Mesenchymal stem cell (in vitro differentiated cells and primary cell): ENCODE results near the gene PDZRN4.

Experiments
- DNase-seq: peaks from one replicate; pipeline ENCODE4 v3.0.0-alpha.2; 2013
- H2AFZ ChIP-seq: one replicate; pipeline ENCODE4 v1.6.1; 2013; ENCODE audit warnings: low read depth, mild to moderate bottlenecking, control low read depth, inconsistent platforms, low read length, moderate library complexity
- H2AK5ac ChIP-seq: 2 replicates; pipeline ENCODE4 v1.6.1; 2013; ENCODE audit warnings: low read length, moderate library complexity, mild to moderate bottlenecking, inconsistent platforms; ENCODE audit not compliant: severe bottlenecking
- H2BK120ac ChIP-seq: one replicate; pipeline ENCODE4 v1.6.1; 2013; ENCODE audit warnings: low read depth, mild to moderate bottlenecking, inconsistent platforms, low read length, moderate library complexity
- H2BK12ac ChIP-seq, 2 experiments: one replicate each; pipeline ENCODE4 v1.6.1; 2013; ENCODE audit warnings: inconsistent platforms in 2 of 2, low read length in 2 of 2, mild to moderate bottlenecking in 2 of 2, moderate library complexity in 2 of 2, control low read depth in 1 of 2
- H2BK15ac ChIP-seq: one replicate; pipeline ENCODE4 v1.6.1; 2013; ENCODE audit warnings: mild to moderate bottlenecking, low read depth, inconsistent platforms; ENCODE audit not compliant: poor library complexity, severe bottlenecking
- H2BK5ac ChIP-seq: 2 replicates; pipeline ENCODE4 v1.6.1; 2013; ENCODE audit warnings: low read depth, mild to moderate bottlenecking, low read length, control low read depth, inconsistent platforms; ENCODE audit not compliant: poor library complexity, severe bottlenecking
- H3K14ac ChIP-seq, 2 experiments: one replicate each; pipeline ENCODE4 v1.6.1; 2013; ENCODE audit warnings: inconsistent platforms in 2 of 2, low read length in 2 of 2, control low read depth in 1 of 2, mild to moderate bottlenecking in 1 of 2, moderate library complexity in 1 of 2
- H3K18ac ChIP-seq, 2 experiments: one replicate each; pipeline ENCODE4 v1.6.1; 2013; ENCODE audit warnings: inconsistent platforms in 2 of 2, low read length in 2 of 2, control low read depth in 1 of 2, low read depth in 1 of 2, mild to moderate bottlenecking in 1 of 2
- H3K23ac ChIP-seq, 2 experiments: one replicate each; pipeline ENCODE4 v1.6.1; 2013; ENCODE audit warnings: inconsistent platforms in 2 of 2, low read length in 2 of 2, mild to moderate bottlenecking in 2 of 2, moderate library complexity in 2 of 2, control low read depth in 1 of 2
- H3K27ac ChIP-seq: 2 replicates; pipeline ENCODE4 v1.5.1; 2013; ENCODE audit warnings: mild to moderate bottlenecking, moderate library complexity, low read length, control low read depth, inconsistent platforms; ENCODE audit not compliant: poor library complexity, severe bottlenecking
- H3K27me3 ChIP-seq, 2 experiments: 2 replicates each; pipeline versions ENCODE4 v1.6.1 to v1.7.0; 2013; ENCODE audit warnings: low read length in 2 of 2, mild to moderate bottlenecking in 2 of 2, moderate library complexity in 2 of 2, control low read depth in 1 of 2, inconsistent platforms in 1 of 2; ENCODE audit not compliant: control insufficient read depth in 1 of 2, insufficient read depth in 1 of 2
- H3K36me3 ChIP-seq, 2 experiments: 2 replicates each; pipeline versions ENCODE4 v1.6.1 to v1.7.0; 2013; ENCODE audit warnings: low read length in 2 of 2, control low read depth in 1 of 2, inconsistent platforms in 1 of 2, low read depth in 1 of 2, mild to moderate bottlenecking in 1 of 2; ENCODE audit not compliant: insufficient read depth in 2 of 2, control insufficient read depth in 1 of 2
- H3K4ac ChIP-seq, 2 experiments: one replicate each; pipeline ENCODE4 v1.6.1; 2013; ENCODE audit warnings: inconsistent platforms in 2 of 2, low read length in 2 of 2, mild to moderate bottlenecking in 2 of 2, moderate library complexity in 2 of 2, control low read depth in 1 of 2, low read depth in 1 of 2
- H3K4me1 ChIP-seq: 2 replicates; pipeline ENCODE4 v1.6.1; 2013; ENCODE audit warnings: low read depth, low read length, control low read depth; ENCODE audit not compliant: control insufficient read depth, insufficient read depth
- H3K4me2 ChIP-seq: 2 replicates; pipeline ENCODE4 v1.6.1; 2013; ENCODE audit warnings: low read length, mild to moderate bottlenecking, inconsistent platforms; ENCODE audit not compliant: poor library complexity, severe bottlenecking
- H3K4me3 ChIP-seq, 2 experiments: 2 replicates each; pipeline versions ENCODE4 v1.5.1 to v1.7.0; 2013; ENCODE audit warnings: low read length in 2 of 2, mild to moderate bottlenecking in 2 of 2, control low read depth in 1 of 2, low read depth in 1 of 2; ENCODE audit not compliant: insufficient read depth in 1 of 2
- H3K79me1 ChIP-seq: replicated peaks from 2 replicates; pipeline ENCODE4 v1.6.1; 2013; ENCODE audit warnings: mild to moderate bottlenecking, control low read depth, low read length, inconsistent platforms; ENCODE audit not compliant: poor library complexity, severe bottlenecking
- H3K9ac ChIP-seq: 2 replicates; pipeline ENCODE4 v1.7.0; 2013; ENCODE audit warnings: mild to moderate bottlenecking, low read length, moderate library complexity
- H3K9me3 ChIP-seq: 2 replicates; pipeline ENCODE4 v1.7.0; 2013; ENCODE audit warnings: mild to moderate bottlenecking, low read length; ENCODE audit not compliant: control insufficient read depth
- H4K8ac ChIP-seq: one replicate; pipeline ENCODE4 v1.6.1; 2013; ENCODE audit warnings: inconsistent platforms, mild to moderate bottlenecking, low read length, moderate library complexity
- H4K91ac ChIP-seq: one replicate; pipeline ENCODE4 v1.6.1; 2013; ENCODE audit warnings: mild to moderate bottlenecking, low read length, inconsistent platforms
- WGBS: methylation state at CpG from one replicate; pipeline ENCODE4 v1.1.7; 2013; ENCODE audit warnings: mixed read lengths; 5-methylcytosine and 5-hydroxymethylcytosine counted together

The PDZRN4 gene

DNA sequence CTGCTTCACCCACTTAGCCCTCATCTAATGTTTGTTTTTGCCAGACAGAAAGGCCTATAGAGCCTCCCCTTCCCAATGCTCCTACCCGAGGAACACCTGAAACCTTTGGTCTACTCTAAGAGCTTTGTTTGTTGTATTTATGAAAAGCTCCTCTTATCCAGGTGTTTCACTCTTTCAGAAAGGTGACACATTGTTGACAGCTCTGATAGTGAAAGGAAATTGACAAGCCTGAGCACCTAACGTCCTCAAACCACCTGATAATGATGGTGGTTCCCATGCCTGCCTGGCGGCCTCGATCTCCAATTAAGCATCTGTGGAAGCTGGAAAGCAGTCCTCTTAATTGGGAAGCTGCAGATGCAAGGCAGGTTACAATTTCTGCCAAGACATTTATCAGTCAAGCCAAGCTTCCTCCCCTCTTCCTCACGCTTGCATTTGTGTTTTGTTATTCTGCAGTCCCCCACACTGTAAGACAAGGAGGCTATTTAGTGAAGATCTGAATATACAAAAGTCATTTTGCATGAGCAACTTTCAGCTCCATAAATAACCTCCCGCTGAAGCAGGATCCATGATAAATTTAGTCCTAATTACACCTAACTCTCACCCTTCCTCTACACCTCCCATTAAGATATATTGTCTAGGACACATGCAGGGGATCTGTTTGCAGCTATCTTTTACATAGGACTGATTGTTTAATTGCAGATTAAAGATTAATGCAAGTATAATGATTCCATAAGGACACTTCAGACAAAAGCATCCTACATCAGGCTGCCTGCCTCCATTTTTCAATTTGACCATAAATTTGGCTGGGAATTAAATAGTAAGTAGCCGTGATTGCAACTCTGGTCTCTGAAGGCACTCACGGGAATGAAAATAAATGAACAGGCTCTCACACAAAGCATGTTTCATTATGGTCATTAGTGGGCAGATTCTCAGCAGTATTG, 288.6 kb downstream of the PDZRN4 start:
- H2BK5ac ChIP-seq = no peak overlapping the region
- H4K8ac ChIP-seq = no peak overlapping the region
- H2BK15ac ChIP-seq = no peak overlapping the region
- H3K14ac ChIP-seq = no peak overlapping the region
- peak overlapping the region in 1 of 2 experiments; percentile 26 for H3K4ac ChIP-seq
- H3K18ac ChIP-seq = no peak overlapping the region
- peak overlapping the region; percentile 53 for H2AFZ ChIP-seq
- no peaks in the 10 kb centered on the region for H3K9me3 ChIP-seq
- no peak overlapping the region for H4K91ac ChIP-seq
- 86% methylated on average over 6 of the region's 8 CpGs for WGBS
- no peaks in the 10 kb centered on the region for H3K79me1 ChIP-seq
- H3K27ac ChIP-seq = no peak overlapping the region
- no peak overlapping the region for H3K9ac ChIP-seq
- H3K4me2 ChIP-seq = no peak overlapping the region
- H2BK12ac ChIP-seq = no peak overlapping the region
- H3K27me3 ChIP-seq = no peaks in the 10 kb centered on the region
- H2BK120ac ChIP-seq = no peak overlapping the region
- no peaks in the 10 kb centered on the region for H3K4me1 ChIP-seq
- H3K36me3 ChIP-seq = no peaks in the 10 kb centered on the region
- H3K4me3 ChIP-seq = no peak overlapping the region
- no peak overlapping the region for H3K23ac ChIP-seq
- H2AK5ac ChIP-seq = no peak overlapping the region
- no peak for DNase-seq

DNA sequence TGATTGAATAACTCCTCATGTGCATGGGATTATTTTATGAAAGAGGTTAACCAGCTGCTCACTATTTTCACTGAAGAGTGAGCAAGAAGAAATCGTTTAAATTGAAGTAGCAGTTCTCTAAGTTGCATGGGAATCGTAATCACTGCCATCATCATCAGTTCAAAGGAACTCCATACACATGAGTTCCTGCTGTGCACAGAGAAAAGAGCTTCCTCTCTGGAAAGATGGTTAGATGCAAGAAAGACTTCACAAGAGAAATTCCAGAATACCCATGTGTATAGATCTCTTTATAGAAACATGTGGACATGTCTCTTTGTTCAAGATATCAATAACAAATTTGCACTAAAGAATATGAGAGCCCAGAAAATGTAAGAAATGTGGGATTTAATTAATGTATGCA, 291.3 kb downstream of the PDZRN4 start:
- Histone ChIP-seq H2BK5ac (no peak overlapping the region), H3K27ac (no peak overlapping the region), H3K9ac (no peak overlapping the region), H2BK15ac (no peak overlapping the region), H3K79me1 (no peaks in the 10 kb centered on the region), H3K9me3 (peaks cover 3% of the 10 kb centered on the region), H3K14ac (no peak overlapping the region), H3K18ac (no peak overlapping the region), H3K4me3 (no peak overlapping the region), H2AK5ac (no peak overlapping the region), H3K36me3 (no peaks in the 10 kb centered on the region), H4K91ac (no peak overlapping the region), H2BK12ac (no peak overlapping the region), H2BK120ac (no peak overlapping the region), H3K4me2 (no peak overlapping the region), H3K23ac (no peak overlapping the region), H3K4ac (no peak overlapping the region), H3K4me1 (no peaks in the 10 kb centered on the region), H3K27me3 (no peaks in the 10 kb centered on the region), H4K8ac (no peak overlapping the region), H2AFZ (no peak overlapping the region)
- WGBS = 79% methylated on average over 2 of the region's 2 CpGs
- no peak for DNase-seq

- no peak overlapping the region for H3K27ac ChIP-seq
- no peak overlapping the region for H4K8ac ChIP-seq
- no peaks in the 10 kb centered on the region for H3K27me3 ChIP-seq
- no peak overlapping the region for H3K4ac ChIP-seq
- H2AK5ac ChIP-seq = no peak overlapping the region
- H3K14ac ChIP-seq = no peak overlapping the region
- no peaks in the 10 kb centered on the region for H3K4me1 ChIP-seq
- H2AFZ ChIP-seq = no peak overlapping the region
- H3K9me3 ChIP-seq = peaks cover 3% of the 10 kb centered on the region
- H3K18ac ChIP-seq = no peak overlapping the region
- no peak overlapping the region for H2BK15ac ChIP-seq
- H3K4me2 ChIP-seq = no peak overlapping the region
- no peaks in the 10 kb centered on the region for H3K36me3 ChIP-seq
- H2BK12ac ChIP-seq = no peak overlapping the region
- no peak overlapping the region for H3K4me3 ChIP-seq
- no peak overlapping the region for H2BK5ac ChIP-seq
- H3K9ac ChIP-seq = no peak overlapping the region
- no peaks in the 10 kb centered on the region for H3K79me1 ChIP-seq
- no peak for DNase-seq
- no peak overlapping the region for H3K23ac ChIP-seq
- H4K91ac ChIP-seq = no peak overlapping the region
- 58% methylated on average over 4 of the region's 5 CpGs for WGBS
- H2BK120ac ChIP-seq = no peak overlapping the region
Observed at GRCh38 chr12:41485203-41485602, 297.1 kb downstream of the PDZRN4 start.

GRCh38 chr12:41486718-41487117, 298.6 kb downstream of the PDZRN4 start:
- Histone ChIP-seq H3K23ac (no peak overlapping the region), H3K4ac (no peak overlapping the region), H2AFZ (no peak overlapping the region), H3K4me2 (no peak overlapping the region), H3K27ac (peak overlapping the region; percentile 46), H3K79me1 (no peaks in the 10 kb centered on the region), H3K9ac (no peak overlapping the region), H4K91ac (no peak overlapping the region), H4K8ac (no peak overlapping the region), H3K36me3 (no peaks in the 10 kb centered on the region), H2AK5ac (no peak overlapping the region), H3K27me3 (no peaks in the 10 kb centered on the region), H3K4me1 (no peaks in the 10 kb centered on the region), H3K4me3 (no peak overlapping the region), H2BK5ac (no peak overlapping the region), H2BK120ac (no peak overlapping the region), H3K9me3 (peaks cover 3% of the 10 kb centered on the region), H2BK15ac (no peak overlapping the region), H3K14ac (no peak overlapping the region), H2BK12ac (no peak overlapping the region), H3K18ac (no peak overlapping the region)
- DNase-seq = peak; percentile 4
- WGBS = 73% methylated on average over 2 of the region's 2 CpGs
